Activated CD4-positive, alpha-beta T cell treated with anti-CD3 and anti-CD28 coated beads for 24 hours (primary cell): ENCODE data around the gene LMOD3.

Experiments used
- DNase-seq, 2 donors: peaks; one replicate each; pipeline ENCODE4 v3.0.0-alpha.2; 2020; ENCODE audit warnings: low read depth in 2 of 2

Gene LMOD3

DNA sequence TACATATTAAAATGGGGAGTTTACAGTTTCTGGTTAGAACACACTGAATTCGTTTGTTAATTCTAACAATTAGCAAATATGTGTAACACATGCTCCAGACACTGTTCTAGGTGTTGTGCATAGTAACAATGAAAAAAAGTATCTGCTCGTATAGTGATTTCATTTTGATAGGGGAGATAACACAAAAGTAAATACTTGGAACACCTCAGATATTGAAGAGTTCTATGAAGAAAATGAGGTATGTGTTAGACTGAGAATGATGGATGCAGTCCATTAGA is 63.5 kb downstream of the LMOD3 start:
- no peak for DNase-seq

- no peak for DNase-seq
These were observed 64.0 kb downstream of the LMOD3 start for GRCh38 chr3:69058180-69058946.
